Body of pancreas (tissue), 4 donors: ENCODE measurements around the gene RUNX2.

Source experiments
- CTCF ChIP-seq, 7 experiments: fragments of 450-650 bp in 4 of 7; fragments of 200-600 bp in 3 of 7; sonication (generic) in 3 of 7; IDR thresholded peaks; one replicate each; pipeline ENCODE4 v1.5.1; 2016 to 2019; ENCODE audit warnings: antibody characterized with exemption in 7 of 7
- POLR2A ChIP-seq, 3 donors: fragments of 450-650 bp; IDR thresholded peaks; one replicate each; pipeline ENCODE4 v1.6.1; 2016; ENCODE audit warnings: antibody characterized with exemption in 3 of 3, mild to moderate bottlenecking in 2 of 3

GRCh38 chr6:45436544-45437438, 108.7 kb downstream of the RUNX2 start:
- TF ChIP-seq CTCF (IDR thresholded peaks at IDR 0.05) (no peak), POLR2A (IDR thresholded peaks at IDR 0.05) (no peak)
